HepG2 (cell line): ENCODE results near the gene H6PD. TPM values are rescaled to one million over a fixed set of nuclear protein-coding genes. Genes with fewer than 3 reads are reported as not detected.

Experiments used
- ATAC-seq: fragments of 200-7000 bp; cut with Tn5 transposase; 3 replicates; pipeline ENCODE4 v1.9.1; 2020; ENCODE audit warnings: mild to moderate bottlenecking, moderate library complexity
- BruUV-seq: library from RNA; stranded (reverse); fragments of 400-500 nt; replicated peaks from 2 replicates; lab custom pipeline; 2021; lab: Mats Ljungman, UMichigan
- CTCF ChIA-PET: fragments of 300-600 bp; formaldehyde crosslinking; extraction: SDS; loops from one replicate; lab custom pipeline; 2021; ENCODE audit warnings: low total read pairs, inconsistent platforms, low intra/inter-chr PET ratio; lab: Yijun Ruan, JAX
- POLR2A ChIA-PET: fragments of 350-600 bp; sonication (Branson Sonifier 250); formaldehyde crosslinking; loops from one replicate; lab custom pipeline; 2020; ENCODE audit warnings: antibody characterized with exemption, inconsistent platforms; lab: Yijun Ruan, JAX
- DNase-seq: peaks from one replicate; pipeline ENCODE4 v3.0.0-alpha.2; 2015; ENCODE audit warnings: low spot score
- FAIRE-seq: peaks from 3 replicates; lab custom pipeline; 2011; peaks lifted over from hg19 to GRCh38; lab: Jason Lieb, UNC
- H2AFZ ChIP-seq: one replicate; pipeline ENCODE4 v1.6.1; 2011; ENCODE audit warnings: low read length, inconsistent platforms
- H3K27ac ChIP-seq: fragments of 300-600 bp; 3 replicates; pipeline ENCODE4 v1.8.0; 2011; ENCODE audit warnings: mixed run types, mild to moderate bottlenecking, mixed read lengths, low read length, inconsistent platforms; ENCODE audit not compliant: insufficient read depth; ENCODE audit errors: extremely low read length
- H3K27me3 ChIP-seq, 2 experiments: fragments of 200-600 bp in 1 of 2; 2 replicates in 1 of 2; 3 replicates in 1 of 2; pipeline versions ENCODE4 v1.6.0 to v1.8.0; 2011; ENCODE audit warnings: low read length in 2 of 2, mild to moderate bottlenecking in 2 of 2, moderate library complexity in 2 of 2, inconsistent platforms in 1 of 2; ENCODE audit not compliant: insufficient read depth in 2 of 2, control insufficient read depth in 1 of 2
- H3K36me3 ChIP-seq, 2 experiments: fragments of 200-600 bp in 1 of 2; replicated peaks in 1 of 2; 2 replicates in 1 of 2; 3 replicates in 1 of 2; pipeline versions ENCODE4 v1.5.1 to v1.8.0; 2011; ENCODE audit warnings: low read length in 2 of 2, inconsistent platforms in 1 of 2; ENCODE audit not compliant: insufficient read depth in 2 of 2, control insufficient read depth in 1 of 2
- H3K4me1 ChIP-seq: 2 replicates; pipeline ENCODE4 v1.5.1; 2012; ENCODE audit warnings: low read length, inconsistent platforms; ENCODE audit not compliant: insufficient read depth
- H3K4me2 ChIP-seq: 2 replicates; pipeline ENCODE4 v1.6.0; 2011; ENCODE audit warnings: low read depth, low read length, inconsistent platforms
- H3K4me3 ChIP-seq, 3 experiments: fragments of 200-600 bp in 1 of 3; sonication (generic), shearing (Covaris generic) in 1 of 3; replicated peaks in 1 of 3; 2 replicates each; pipeline ENCODE4 v1.5.1; 2011 to 2016; ENCODE audit warnings: low read length in 3 of 3, inconsistent platforms in 2 of 3, low read depth in 2 of 3, mild to moderate bottlenecking in 2 of 3, control low read depth in 1 of 3, mixed read lengths in 1 of 3; ENCODE audit not compliant: insufficient read depth in 1 of 3
- H3K79me2 ChIP-seq: one replicate; pipeline ENCODE4 v1.6.1; 2011; ENCODE audit warnings: low read length, inconsistent platforms; ENCODE audit not compliant: insufficient read depth
- H3K9ac ChIP-seq: 2 replicates; pipeline ENCODE4 v1.6.0; 2011; ENCODE audit warnings: mild to moderate bottlenecking, low read depth, low read length, inconsistent platforms; ENCODE audit not compliant: insufficient read depth
- H3K9me3 ChIP-seq: 2 replicates; pipeline ENCODE4 v1.5.1; 2012; ENCODE audit warnings: mild to moderate bottlenecking, low read length
- H4K20me1 ChIP-seq: 2 replicates; pipeline ENCODE4 v1.6.0; 2011; ENCODE audit warnings: inconsistent platforms, mild to moderate bottlenecking, low read length, moderate library complexity; ENCODE audit not compliant: insufficient read depth
- FOXP1 ChIP-seq, 2 experiments: fragments of 450-650 bp in 1 of 2; IDR thresholded peaks; 2 replicates each; pipeline ENCODE4 v1.6.1; 2017 to 2018; ENCODE audit warnings: antibody characterized with exemption in 1 of 2
- ZBTB38 ChIP-seq: sonication (generic); formaldehyde crosslinking; IDR thresholded peaks from 2 replicates; pipeline ENCODE4 v1.5.1; 2020; ENCODE audit warnings: mild to moderate bottlenecking, missing genetic modification reagents
- ZFAT ChIP-seq: sonication (generic); formaldehyde crosslinking; conservative IDR thresholded peaks from 2 replicates; pipeline ENCODE4 v1.8.1; 2023; ENCODE audit warnings: missing genetic modification reagents, inconsistent platforms
- WGBS: methylation state at CpG from one replicate; pipeline ENCODE4 v1.1.6; 2017; ENCODE audit warnings: low lambda C conversion rate; 5-methylcytosine and 5-hydroxymethylcytosine counted together
- in situ Hi-C: cut with HindIII; loops from 2 replicates; pipeline ENCODE4 v1.10.0; 2017; ENCODE audit warnings: low pct_unique_long_range_greater_than_20kb; ENCODE audit not compliant: extremely low pct_ligation_motif_present
- intact Hi-C: fragments of 100-400 bp; cut with micrococcal nuclease; formaldehyde crosslinking; loops from one replicate; pipeline ENCODE4 v1.10.0; 2022; ENCODE audit not compliant: unreplicated experiment
- polyA plus RNA-seq, 8 experiments: library from polyadenylated mRNA; depleted of rRNA in 3 of 8; stranded (reverse) in 7 of 8; unstranded in 1 of 8; fragments of >200 nt; fragmentation: Illumina TruSeq in 4 of 8; extraction: Trizol in 4 of 8; gene quantifications; 2 replicates each; pipeline versions ENCODE4 v1.2.1 to v1.2.3, GENCODE V29; 2011 to 2016; ENCODE audit warnings: low read depth in 4 of 8, missing spikeins in 1 of 8, mixed read lengths in 1 of 8; ENCODE audit not compliant: insufficient read depth in 1 of 8
- total RNA-seq, 5 experiments: library from RNA; depleted of rRNA; stranded (reverse); fragments of >200 nt; fragmentation: Illumina TruSeq; extraction: Trizol; gene quantifications; 2 replicates each; pipeline ENCODE4 v1.2.3, GENCODE V29; 2016; ENCODE audit warnings: low read depth in 1 of 5
- TF ChIP-seq, protein P1 (sequence below): IDR thresholded peaks from 2 replicates; pipeline ENCODE4 v1.6.1; 2016; ENCODE audit warnings: missing genetic modification reagents, missing compliant biosample characterization

The H6PD gene
- total and polyA plus RNA-seq, 2 of the 13 experiments (the other 11 are each of a cell fraction or from before 2014, with no cell fraction given), result 9.3 to 14.1 TPM

DNA sequence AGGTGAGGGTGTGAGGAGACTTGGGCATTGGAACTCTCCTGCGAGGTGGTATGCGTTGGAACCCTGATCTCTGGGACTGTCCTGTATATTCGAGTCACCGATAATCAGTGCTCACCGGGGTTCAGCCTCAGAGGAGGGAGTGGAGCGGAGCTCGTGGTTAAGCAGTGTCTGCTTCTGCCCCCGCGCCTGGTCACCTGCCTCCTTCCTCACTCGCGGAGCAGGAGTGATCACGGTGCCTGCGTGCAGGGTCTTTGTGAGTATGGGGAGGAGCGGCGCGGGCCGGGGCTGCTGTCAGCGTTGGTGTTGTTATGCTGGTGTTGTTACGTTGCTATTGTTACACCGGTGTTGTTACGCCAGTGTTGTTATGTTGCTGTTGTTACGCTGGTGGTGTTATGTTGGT, 23.3 kb downstream of the H6PD start:
- no peaks in the 10 kb centered on the region for H3K27me3 ChIP-seq
- FAIRE-seq (no peak), DNase-seq (no peak)
- H3K4me2 ChIP-seq, result no peak overlapping the region
- no peaks in the 10 kb centered on the region for H4K20me1 ChIP-seq
- no peaks in the 10 kb centered on the region for H3K9me3 ChIP-seq
- CTCF ChIA-PET, result no interaction called here
- H3K36me3 ChIP-seq, result peaks cover 0 to 1% of the 10 kb centered on the region in 2 experiments; a peak in 3 of 5 replicates
- no peak overlapping the region for H3K27ac ChIP-seq
- H3K79me2 ChIP-seq, result peaks cover 23% of the 10 kb centered on the region
- H3K4me1 ChIP-seq, result peaks cover 12% of the 10 kb centered on the region
- 97% methylated on average over 21 of the region's 22 CpGs for WGBS
- intact Hi-C loops, result no loop called here
- H3K4me3 ChIP-seq, result no peak overlapping the region
- H2AFZ ChIP-seq, result no peak overlapping the region
- H3K9ac ChIP-seq, result no peak overlapping the region
- POLR2A ChIA-PET, result no interaction called here
- TF ChIP-seq ZBTB38 (CRISPR knock-in tag), result peak; percentile 81
- TF ChIP-seq, protein P1, sequence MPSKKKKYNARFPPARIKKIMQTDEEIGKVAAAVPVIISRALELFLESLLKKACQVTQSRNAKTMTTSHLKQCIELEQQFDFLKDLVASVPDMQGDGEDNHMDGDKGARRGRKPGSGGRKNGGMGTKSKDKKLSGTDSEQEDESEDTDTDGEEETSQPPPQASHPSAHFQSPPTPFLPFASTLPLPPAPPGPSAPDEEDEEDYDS (CRISPR knock-in tag), result no peak
- TF ChIP-seq, all 625 proteins: peak for 1
- no TSS peak for BruUV-seq
- no peak for ATAC-seq
- in situ Hi-C loops, result no loop called here

DNA sequence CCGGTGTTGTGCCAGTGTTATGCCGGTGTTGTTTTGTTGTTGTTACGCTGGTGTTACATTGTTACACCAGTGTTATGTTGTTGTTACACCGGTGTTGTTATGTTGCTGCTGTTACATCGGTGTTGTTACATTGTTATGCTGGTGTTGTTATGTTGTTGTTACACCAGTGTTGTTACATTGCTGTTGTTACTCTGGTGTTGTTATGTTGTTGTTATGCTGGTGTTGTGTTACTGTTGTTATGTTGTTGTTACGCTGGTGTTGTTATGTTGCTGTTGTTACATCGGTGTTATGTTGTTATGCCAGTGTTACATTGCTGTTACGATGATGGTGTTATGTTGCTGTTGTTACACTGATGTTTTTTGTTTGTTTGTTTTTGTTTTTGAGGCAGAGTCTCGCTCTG, 24.1 kb downstream of the H6PD start:
- peaks cover 4% of the 10 kb centered on the region for H3K4me1 ChIP-seq
- H3K9ac ChIP-seq, result no peak overlapping the region
- ATAC-seq (no peak), FAIRE-seq (peak; percentile 63), DNase-seq (no peak)
- ChIA-PET CTCF (no interaction called here), POLR2A (no interaction called here)
- in situ Hi-C loops (no loop called here), intact Hi-C loops (no loop called here)
- H3K9me3 ChIP-seq, result no peaks in the 10 kb centered on the region
- TF ChIP-seq FOXP1 (IDR thresholded peaks at IDR 0.05), result peak; percentile 60; the same call in 1 of the 2 replicates
- no peak for TF ChIP-seq FOXP1 (CRISPR knock-in tag; IDR thresholded peaks at IDR 0.05)
- TF ChIP-seq ZFAT (CRISPR knock-in tag), result no peak
- no peaks in the 10 kb centered on the region for H3K27me3 ChIP-seq
- WGBS, result 98% methylated on average over 9 of the region's 9 CpGs
- peaks cover 2 to 3% of the 10 kb centered on the region in 2 experiments; a peak in 3 of 5 replicates for H3K36me3 ChIP-seq
- H3K27ac ChIP-seq, result no peak overlapping the region
- no peaks in the 10 kb centered on the region for H4K20me1 ChIP-seq
- H3K4me3 ChIP-seq, result no peak overlapping the region
- no peak overlapping the region for H3K4me2 ChIP-seq
- BruUV-seq, result no TSS peak
- H3K79me2 ChIP-seq, result peaks cover 23% of the 10 kb centered on the region
- H2AFZ ChIP-seq, result no peak overlapping the region
